ENCODE measurements around the gene PABPC1L. TPM values are rescaled to one million over a fixed set of nuclear protein-coding genes. Genes with fewer than 3 reads are reported as not detected.

Gene PABPC1L
- total RNA-seq, 6 experiments from 2014 or later = 14.4 to 22.4 (median 16.6) TPM

- peaks cover 3% of the 10 kb centered on the region for H3K27me3 Mint-ChIP-seq (ENCODE audit: insufficient read depth)
- TF ChIP-seq CTCF (IDR thresholded peaks at IDR 0.05) = no peak
- H3K27ac Mint-ChIP-seq = peak overlapping the region; percentile 90
- DNase-seq = no peak
- H3K36me3 Mint-ChIP-seq (ENCODE audit: low read depth) = peaks cover 15% of the 10 kb centered on the region
- peaks cover 60% of the 10 kb centered on the region for H3K4me1 Mint-ChIP-seq (ENCODE audit: low read depth)
- peak overlapping the region; percentile 25; the same call in 1 of the 2 replicates for H3K4me3 Mint-ChIP-seq
- no peaks in the 10 kb centered on the region for H3K9me3 Mint-ChIP-seq
These were observed 52.6 kb downstream of the PABPC1L start for GRCh38 chr20:44962483-44962882.

DNA sequence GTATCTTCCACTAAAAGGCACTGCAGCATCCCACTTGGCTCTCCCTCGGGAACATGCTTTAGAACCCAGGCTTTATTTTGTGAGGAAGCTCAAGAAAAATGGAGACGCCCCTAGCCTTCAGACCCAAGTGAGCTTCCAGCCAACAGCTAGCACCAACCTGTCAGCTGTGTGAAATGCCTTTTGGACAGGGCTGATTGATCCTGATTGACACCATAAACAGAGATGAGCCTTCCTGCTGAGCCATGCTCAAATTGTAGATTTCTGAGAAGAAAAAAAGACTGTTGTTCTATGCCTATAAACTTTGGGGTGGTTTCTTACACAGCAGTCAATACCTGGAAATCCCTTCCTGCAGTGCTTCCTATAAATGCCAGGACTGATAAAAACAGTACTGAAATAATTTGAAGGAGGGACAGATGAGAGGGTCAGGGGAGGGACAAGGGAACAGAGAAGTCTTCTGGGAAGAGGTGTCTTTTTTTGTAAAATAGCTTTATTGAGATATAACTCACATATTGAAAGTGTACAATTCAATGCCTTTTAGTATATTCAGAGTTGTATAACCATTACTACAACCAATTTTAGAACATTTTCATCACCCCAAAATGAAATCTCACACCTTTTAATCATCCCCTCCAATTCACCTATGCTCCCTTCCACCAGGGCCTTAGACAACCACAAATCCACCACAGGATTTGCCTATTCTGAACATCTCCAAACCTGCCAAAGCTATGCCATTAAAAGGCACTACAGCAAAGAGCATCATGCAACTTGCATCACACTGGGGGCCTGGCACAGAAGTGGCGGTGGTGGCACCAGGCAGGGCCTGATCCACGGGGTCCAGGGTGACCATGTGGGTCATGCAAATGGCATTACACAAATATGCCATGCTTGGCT is 53.7 kb downstream of the PABPC1L start:
- peaks cover 60% of the 10 kb centered on the region for H3K4me1 Mint-ChIP-seq (ENCODE audit: low read depth)
- H3K4me3 Mint-ChIP-seq = no peak overlapping the region
- DNase-seq = no peak
- H3K9me3 Mint-ChIP-seq = no peaks in the 10 kb centered on the region
- H3K27me3 Mint-ChIP-seq (ENCODE audit: insufficient read depth) = peaks cover 3% of the 10 kb centered on the region
- no peak overlapping the region for H3K27ac Mint-ChIP-seq
- no peak for TF ChIP-seq CTCF (IDR thresholded peaks at IDR 0.05)
- peaks cover 4% of the 10 kb centered on the region for H3K36me3 Mint-ChIP-seq (ENCODE audit: low read depth)

GRCh38 chr20:44965651-44966029 is 55.8 kb downstream of the PABPC1L start:
- H3K4me3 Mint-ChIP-seq = peak overlapping the region; percentile 96
- no peak for DNase-seq
- H3K4me1 Mint-ChIP-seq (ENCODE audit: low read depth) = peaks cover 66% of the 10 kb centered on the region
- peaks cover 3% of the 10 kb centered on the region for H3K27me3 Mint-ChIP-seq (ENCODE audit: insufficient read depth)
- TF ChIP-seq CTCF (IDR thresholded peaks at IDR 0.05) = no peak
- peak overlapping the region; percentile 84 for H3K27ac Mint-ChIP-seq
- no peaks in the 10 kb centered on the region for H3K9me3 Mint-ChIP-seq
- no peaks in the 10 kb centered on the region; the same call in 1 of the 2 replicates for H3K36me3 Mint-ChIP-seq (ENCODE audit: low read depth)

DNA sequence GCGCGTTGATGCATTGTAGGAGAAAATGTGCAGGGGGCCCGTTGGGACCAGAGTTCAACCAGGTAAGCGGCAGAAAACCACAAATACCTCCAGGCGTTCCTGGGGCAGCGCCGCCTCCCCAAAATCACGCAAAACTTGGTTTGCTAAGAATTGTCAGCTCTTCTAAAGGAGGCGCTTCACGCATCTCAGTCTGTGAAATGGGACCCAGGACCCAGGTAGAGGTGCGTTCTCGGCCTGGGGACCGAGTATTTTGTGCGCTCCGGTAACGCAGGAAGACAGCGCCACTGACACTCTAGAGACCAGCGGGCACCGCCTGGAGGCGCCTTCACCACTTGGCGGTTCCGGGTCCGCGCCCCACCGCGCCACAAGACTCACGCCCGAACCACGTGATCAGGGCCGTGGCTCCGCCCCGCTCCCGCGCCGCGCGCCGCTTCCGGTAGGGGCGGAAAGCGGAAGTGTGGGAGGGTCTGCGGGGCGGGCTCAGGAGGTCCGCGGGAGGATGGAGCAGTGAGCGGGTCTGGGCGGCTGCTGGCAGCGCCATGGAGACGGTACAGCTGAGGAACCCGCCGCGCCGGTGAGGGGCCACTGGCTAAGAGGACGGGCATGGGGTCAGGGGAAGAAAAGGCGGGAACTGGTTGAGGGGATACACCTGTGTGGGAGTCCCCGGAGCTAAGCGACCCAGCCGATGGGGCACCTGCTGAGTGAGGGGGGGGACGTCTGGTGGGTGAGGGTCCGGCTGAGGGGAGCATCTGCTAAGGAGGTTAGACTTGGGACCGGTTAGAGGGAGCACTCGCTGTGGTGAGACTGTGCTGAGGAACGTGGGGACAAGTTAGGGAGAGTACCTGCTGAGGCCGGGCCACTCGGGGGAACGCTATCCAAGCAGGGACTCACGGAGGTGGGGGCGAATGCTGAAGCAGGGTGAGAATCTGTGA is 56.4 kb downstream of the PABPC1L start, which contains the start of gene STK4:
TSS of gene STK4 (plus strand) at position 483 of the 932 bp plus-strand sequence. CDS start at position 540, 57 bp downstream.
- DNase-seq = peak; percentile 79
- Mint-ChIP-seq H3K4me1 (ENCODE audit: low read depth) (peaks cover 66% of the 10 kb centered on the region), H3K36me3 (ENCODE audit: low read depth) (no peaks in the 10 kb centered on the region; the same call in 1 of the 2 replicates), H3K4me3 (peak within 1 kb of the TSS; percentile 96), H3K27ac (peak within 1 kb of the TSS; percentile 84), H3K9me3 (no peaks in the 10 kb centered on the region), H3K27me3 (ENCODE audit: insufficient read depth) (peaks cover 3% of the 10 kb centered on the region)
- peak; percentile 73 for TF ChIP-seq CTCF (IDR thresholded peaks at IDR 0.05)

DNA sequence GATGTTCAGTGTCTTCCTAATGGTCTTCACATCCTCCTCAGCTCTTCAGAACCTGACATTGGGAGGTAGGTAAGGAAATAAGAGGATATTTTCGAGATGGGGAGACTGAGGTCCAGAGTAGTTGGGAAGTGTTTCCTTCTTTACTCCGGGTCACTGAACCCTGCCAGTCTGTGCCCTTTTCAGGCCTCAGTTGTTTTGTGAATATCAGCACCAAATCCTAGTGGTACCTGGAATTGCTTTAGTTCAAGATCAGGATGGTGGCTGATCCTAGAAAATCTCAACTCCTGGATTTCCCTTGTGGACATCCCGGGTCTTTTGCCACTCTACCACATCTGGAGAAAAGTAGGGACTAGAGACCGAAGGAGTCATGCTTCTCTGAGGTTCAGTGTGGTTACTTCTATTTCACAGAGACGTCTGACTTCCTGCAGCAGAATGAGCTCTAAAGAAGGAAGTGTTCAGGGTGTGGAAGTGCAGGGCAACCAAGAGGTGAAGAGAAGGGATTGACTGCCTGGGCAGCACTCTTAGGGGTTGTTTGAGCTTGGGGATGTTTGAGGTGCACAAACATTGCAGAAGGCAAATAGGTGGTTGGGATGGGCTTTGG is 57.4 kb downstream of the PABPC1L start:
- peak; percentile 25 for DNase-seq
- Mint-ChIP-seq H3K4me3 (peak overlapping the region; percentile 96), H3K36me3 (ENCODE audit: low read depth) (no peaks in the 10 kb centered on the region; the same call in 1 of the 2 replicates), H3K4me1 (ENCODE audit: low read depth) (peaks cover 57% of the 10 kb centered on the region), H3K27ac (peak overlapping the region; percentile 84), H3K27me3 (ENCODE audit: insufficient read depth) (peaks cover 3% of the 10 kb centered on the region), H3K9me3 (no peaks in the 10 kb centered on the region)
- no peak for TF ChIP-seq CTCF (IDR thresholded peaks at IDR 0.05)

Measured in HFFc6 (cell line).